Neural cell (in vitro differentiated cells): ENCODE data around the gene IPO8. TPM values are rescaled to one million over a fixed set of nuclear protein-coding genes. Genes with fewer than 3 reads are reported as not detected.

Experiments
- H2AFZ ChIP-seq: fragments of 200-600, 300-800 bp; sonication (generic), shearing (Covaris generic); 2 replicates; pipeline ENCODE4 v1.6.0; 2014; ENCODE audit warnings: low read depth, mild to moderate bottlenecking, antibody characterized with exemption, low read length, moderate library complexity
- H3F3A ChIP-seq: fragments of 200-600 bp; shearing (Covaris generic); 2 replicates; pipeline ENCODE4 v1.6.1; 2016; ENCODE audit warnings: mild to moderate bottlenecking, moderate library complexity, mixed read lengths, antibody characterized with exemption, low read length; ENCODE audit not compliant: insufficient read depth, poor library complexity, severe bottlenecking
- H3K27ac ChIP-seq: fragments of 200-600, 300-800 bp; sonication (generic), shearing (Covaris generic); 2 replicates; pipeline ENCODE4 v1.5.1; 2014; ENCODE audit warnings: mild to moderate bottlenecking, low read length, moderate library complexity
- H3K27me3 ChIP-seq: fragments of 300-800, 200-600 bp; sonication (generic), shearing (Covaris generic); 2 replicates; pipeline ENCODE4 v1.6.0; 2014; ENCODE audit warnings: mild to moderate bottlenecking, low read depth, low read length, moderate library complexity; ENCODE audit not compliant: insufficient read depth
- H3K36me3 ChIP-seq: fragments of 300-800, 200-600 bp; sonication (generic), shearing (Covaris generic); 2 replicates; pipeline ENCODE4 v1.5.1; 2014; ENCODE audit warnings: mild to moderate bottlenecking, antibody characterized with exemption, low read length, moderate library complexity; ENCODE audit not compliant: insufficient read depth
- H3K4me2 ChIP-seq: fragments of 300-800, 200-600 bp; sonication (generic), shearing (Covaris generic); 2 replicates; pipeline ENCODE4 v1.6.0; 2014; ENCODE audit warnings: mild to moderate bottlenecking, low read length
- H3K4me3 ChIP-seq: fragments of 300-800, 200-600 bp; sonication (generic), shearing (Covaris generic); 2 replicates; pipeline ENCODE4 v1.5.1; 2014; ENCODE audit warnings: mild to moderate bottlenecking, low read length, moderate library complexity
- H3K79me2 ChIP-seq: fragments of 200-600 bp; shearing (Covaris generic); replicated peaks from 2 replicates; pipeline ENCODE4 v1.6.0; 2014; ENCODE audit warnings: mild to moderate bottlenecking, low read length, moderate library complexity; ENCODE audit not compliant: insufficient read depth
- H3K9ac ChIP-seq: fragments of 300-800, 200-600 bp; sonication (generic), shearing (Covaris generic); 2 replicates; pipeline ENCODE4 v1.6.1; 2016; ENCODE audit warnings: mild to moderate bottlenecking, low read length, mixed read lengths
- H3K9me2 ChIP-seq: fragments of 200-600 bp; shearing (Covaris generic); 2 replicates; pipeline ENCODE4 v1.6.1; 2016; ENCODE audit warnings: mild to moderate bottlenecking, low read length, mixed read lengths; ENCODE audit not compliant: insufficient read depth
- H3K9me3 ChIP-seq: fragments of 200-600, 300-800 bp; sonication (generic), shearing (Covaris generic); 2 replicates; pipeline ENCODE4 v1.6.1; 2016; ENCODE audit warnings: mild to moderate bottlenecking, mixed run types, low read length, moderate library complexity, mixed read lengths
- H4K20me1 ChIP-seq: fragments of 200-600 bp; shearing (Covaris generic); 2 replicates; pipeline ENCODE4 v1.6.1; 2016; ENCODE audit warnings: mild to moderate bottlenecking, mixed run types; ENCODE audit not compliant: insufficient read depth
- EP300 ChIP-seq: fragments of 450-650 bp; conservative IDR thresholded peaks from 2 replicates; pipeline ENCODE4 v1.6.1; 2014; ENCODE audit warnings: antibody characterized with exemption, mild to moderate bottlenecking, moderate library complexity; ENCODE audit not compliant: poor library complexity, severe bottlenecking
- EZH2 ChIP-seq: fragments of 200-600, 300-800 bp; shearing (Covaris generic), sonication (generic); IDR thresholded peaks from 2 replicates; pipeline ENCODE4 v1.6.1; 2014; ENCODE audit warnings: antibody characterized with exemption, low read length, borderline replicate concordance, mild to moderate bottlenecking; ENCODE audit not compliant: insufficient read depth, poor library complexity, severe bottlenecking
- MXI1 ChIP-seq: fragments of 450-650 bp; conservative IDR thresholded peaks from 2 replicates; pipeline ENCODE4 v1.6.1; 2014; ENCODE audit warnings: antibody characterized with exemption, mild to moderate bottlenecking; ENCODE audit not compliant: poor library complexity, severe bottlenecking
- POLR2AphosphoS5 ChIP-seq: IDR thresholded peaks from 2 replicates; pipeline ENCODE4 v1.6.1; 2012
- RAD21 ChIP-seq: fragments of 450-650 bp; conservative IDR thresholded peaks from 2 replicates; pipeline ENCODE4 v1.6.1; 2014; ENCODE audit warnings: antibody characterized with exemption, mild to moderate bottlenecking, moderate library complexity
- SMC3 ChIP-seq: fragments of 450-650 bp; conservative IDR thresholded peaks from 2 replicates; pipeline ENCODE4 v1.6.1; 2014; ENCODE audit warnings: antibody characterized with exemption, mild to moderate bottlenecking, moderate library complexity; ENCODE audit not compliant: poor library complexity
- TAF1 ChIP-seq: IDR thresholded peaks from 2 replicates; pipeline ENCODE4 v1.6.1; 2012; ENCODE audit warnings: low read depth
- polyA plus RNA-seq: library from polyadenylated mRNA; depleted of rRNA; stranded (reverse); fragments of >200 nt; gene quantifications from 2 replicates; pipeline ENCODE4 v1.2.3, GENCODE V29; 2014
- TF ChIP-seq, protein P1 (sequence below): IDR thresholded peaks from 2 replicates; pipeline ENCODE4 v1.6.1; 2012; ENCODE audit warnings: borderline replicate concordance
- TF ChIP-seq, protein P2 (sequence below): fragments of 450-650 bp; IDR thresholded peaks from 2 replicates; pipeline ENCODE4 v1.5.1; 2014; ENCODE audit warnings: antibody characterized with exemption, mild to moderate bottlenecking, moderate library complexity; ENCODE audit not compliant: poor library complexity, severe bottlenecking

IPO8 gene
- polyA plus RNA-seq, 1 donor from 2014 or later = 18.8 TPM

DNA sequence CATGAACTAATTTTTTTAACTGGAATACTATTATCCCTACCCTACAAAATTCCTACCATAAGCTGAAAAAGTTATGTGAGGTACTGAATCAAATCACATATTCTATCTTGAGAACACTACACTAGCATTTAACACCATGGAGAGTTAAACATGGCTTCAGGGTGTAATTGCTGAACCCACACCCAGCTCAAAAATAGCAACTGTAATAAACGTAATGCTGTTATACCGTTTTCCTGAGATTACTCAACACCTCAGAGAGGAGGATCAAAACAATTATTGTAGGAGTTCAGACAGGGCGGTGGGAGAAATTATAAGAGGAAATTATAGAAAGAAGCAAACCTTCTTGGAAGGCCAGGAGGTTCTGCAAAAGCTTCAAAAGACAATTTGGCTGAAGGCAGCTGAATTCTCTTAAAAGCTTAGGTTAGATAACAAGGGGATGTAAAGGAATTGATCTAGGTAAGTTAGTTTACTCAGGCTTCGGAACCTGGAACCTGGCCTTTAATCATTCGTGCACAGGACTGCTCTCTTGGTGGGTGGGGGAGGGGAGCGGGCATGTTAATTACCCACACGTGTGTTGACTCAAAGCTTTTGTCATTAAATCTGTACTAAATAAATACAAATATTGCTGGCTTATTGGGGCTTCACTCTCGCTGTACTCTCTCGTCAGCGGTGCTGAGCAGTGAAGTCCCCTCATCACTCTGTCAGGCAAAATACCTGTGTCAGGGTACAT, 12.1 kb upstream of the IPO8 start:
- Histone ChIP-seq H3F3A (no peaks in the 10 kb centered on the region), H3K79me2 (no peaks in the 10 kb centered on the region), H3K27me3 (no peaks in the 10 kb centered on the region), H3K27ac (no peak overlapping the region), H3K4me2 (no peak overlapping the region), H3K36me3 (no peaks in the 10 kb centered on the region), H3K9ac (no peak overlapping the region), H2AFZ (no peak overlapping the region), H3K9me3 (no peaks in the 10 kb centered on the region), H3K9me2 (no peaks in the 10 kb centered on the region), H4K20me1 (no peaks in the 10 kb centered on the region), H3K4me3 (no peak overlapping the region)
- TF ChIP-seq MXI1 = no peak
- no peak for TF ChIP-seq SMC3
- TF ChIP-seq TAF1 = no peak
- TF ChIP-seq EZH2 = no peak
- TF ChIP-seq, protein P1, sequence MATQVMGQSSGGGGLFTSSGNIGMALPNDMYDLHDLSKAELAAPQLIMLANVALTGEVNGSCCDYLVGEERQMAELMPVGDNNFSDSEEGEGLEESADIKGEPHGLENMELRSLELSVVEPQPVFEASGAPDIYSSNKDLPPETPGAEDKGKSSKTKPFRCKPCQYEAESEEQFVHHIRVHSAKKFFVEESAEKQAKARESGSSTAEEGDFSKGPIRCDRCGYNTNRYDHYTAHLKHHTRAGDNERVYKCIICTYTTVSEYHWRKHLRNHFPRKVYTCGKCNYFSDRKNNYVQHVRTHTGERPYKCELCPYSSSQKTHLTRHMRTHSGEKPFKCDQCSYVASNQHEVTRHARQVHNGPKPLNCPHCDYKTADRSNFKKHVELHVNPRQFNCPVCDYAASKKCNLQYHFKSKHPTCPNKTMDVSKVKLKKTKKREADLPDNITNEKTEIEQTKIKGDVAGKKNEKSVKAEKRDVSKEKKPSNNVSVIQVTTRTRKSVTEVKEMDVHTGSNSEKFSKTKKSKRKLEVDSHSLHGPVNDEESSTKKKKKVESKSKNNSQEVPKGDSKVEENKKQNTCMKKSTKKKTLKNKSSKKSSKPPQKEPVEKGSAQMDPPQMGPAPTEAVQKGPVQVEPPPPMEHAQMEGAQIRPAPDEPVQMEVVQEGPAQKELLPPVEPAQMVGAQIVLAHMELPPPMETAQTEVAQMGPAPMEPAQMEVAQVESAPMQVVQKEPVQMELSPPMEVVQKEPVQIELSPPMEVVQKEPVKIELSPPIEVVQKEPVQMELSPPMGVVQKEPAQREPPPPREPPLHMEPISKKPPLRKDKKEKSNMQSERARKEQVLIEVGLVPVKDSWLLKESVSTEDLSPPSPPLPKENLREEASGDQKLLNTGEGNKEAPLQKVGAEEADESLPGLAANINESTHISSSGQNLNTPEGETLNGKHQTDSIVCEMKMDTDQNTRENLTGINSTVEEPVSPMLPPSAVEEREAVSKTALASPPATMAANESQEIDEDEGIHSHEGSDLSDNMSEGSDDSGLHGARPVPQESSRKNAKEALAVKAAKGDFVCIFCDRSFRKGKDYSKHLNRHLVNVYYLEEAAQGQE = no peak
- TF ChIP-seq EP300 = no peak
- TF ChIP-seq RAD21 = no peak
- TF ChIP-seq POLR2AphosphoS5 = no peak
- TF ChIP-seq, protein P2, sequence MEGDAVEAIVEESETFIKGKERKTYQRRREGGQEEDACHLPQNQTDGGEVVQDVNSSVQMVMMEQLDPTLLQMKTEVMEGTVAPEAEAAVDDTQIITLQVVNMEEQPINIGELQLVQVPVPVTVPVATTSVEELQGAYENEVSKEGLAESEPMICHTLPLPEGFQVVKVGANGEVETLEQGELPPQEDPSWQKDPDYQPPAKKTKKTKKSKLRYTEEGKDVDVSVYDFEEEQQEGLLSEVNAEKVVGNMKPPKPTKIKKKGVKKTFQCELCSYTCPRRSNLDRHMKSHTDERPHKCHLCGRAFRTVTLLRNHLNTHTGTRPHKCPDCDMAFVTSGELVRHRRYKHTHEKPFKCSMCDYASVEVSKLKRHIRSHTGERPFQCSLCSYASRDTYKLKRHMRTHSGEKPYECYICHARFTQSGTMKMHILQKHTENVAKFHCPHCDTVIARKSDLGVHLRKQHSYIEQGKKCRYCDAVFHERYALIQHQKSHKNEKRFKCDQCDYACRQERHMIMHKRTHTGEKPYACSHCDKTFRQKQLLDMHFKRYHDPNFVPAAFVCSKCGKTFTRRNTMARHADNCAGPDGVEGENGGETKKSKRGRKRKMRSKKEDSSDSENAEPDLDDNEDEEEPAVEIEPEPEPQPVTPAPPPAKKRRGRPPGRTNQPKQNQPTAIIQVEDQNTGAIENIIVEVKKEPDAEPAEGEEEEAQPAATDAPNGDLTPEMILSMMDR = no peak

DNA sequence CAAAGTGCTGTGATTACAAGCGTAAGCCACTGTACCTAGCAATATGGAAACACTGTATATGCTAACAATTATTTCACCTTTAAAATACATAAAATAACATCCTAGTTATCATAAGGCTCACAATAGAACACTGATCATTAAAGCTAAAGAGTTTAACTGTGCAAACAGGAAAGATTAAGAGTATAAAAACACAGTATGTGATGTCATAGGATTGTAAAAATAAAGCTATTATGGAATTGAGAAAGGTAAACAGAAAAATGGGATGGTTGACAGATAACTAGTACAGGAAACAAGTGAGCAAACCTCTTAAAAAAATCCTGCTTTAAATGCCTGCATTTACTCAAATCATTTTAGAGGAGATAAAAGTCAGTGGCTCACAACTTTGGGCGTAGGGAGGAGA, 10.8 kb upstream of the IPO8 start:
- no peaks in the 10 kb centered on the region for H3K79me2 ChIP-seq
- no peaks in the 10 kb centered on the region for H3K36me3 ChIP-seq
- H3F3A ChIP-seq = no peaks in the 10 kb centered on the region
- H3K27me3 ChIP-seq = no peaks in the 10 kb centered on the region
- TF ChIP-seq TAF1 (no peak), SMC3 (no peak), EP300 (no peak)
- H3K4me2 ChIP-seq = no peak overlapping the region
- H3K9ac ChIP-seq = no peak overlapping the region
- H3K9me3 ChIP-seq = no peaks in the 10 kb centered on the region
- H3K27ac ChIP-seq = no peak overlapping the region
- H3K4me3 ChIP-seq = no peak overlapping the region
- H4K20me1 ChIP-seq = no peaks in the 10 kb centered on the region
- no peak overlapping the region for H2AFZ ChIP-seq
- no peaks in the 10 kb centered on the region for H3K9me2 ChIP-seq
